ENCODE results near the gene PPP2R5C.

PPP2R5C gene

GRCh38 chr14:101758913-101759593 is 2.5 kb upstream of the PPP2R5C start:
- TF ChIP-seq, protein P1, sequence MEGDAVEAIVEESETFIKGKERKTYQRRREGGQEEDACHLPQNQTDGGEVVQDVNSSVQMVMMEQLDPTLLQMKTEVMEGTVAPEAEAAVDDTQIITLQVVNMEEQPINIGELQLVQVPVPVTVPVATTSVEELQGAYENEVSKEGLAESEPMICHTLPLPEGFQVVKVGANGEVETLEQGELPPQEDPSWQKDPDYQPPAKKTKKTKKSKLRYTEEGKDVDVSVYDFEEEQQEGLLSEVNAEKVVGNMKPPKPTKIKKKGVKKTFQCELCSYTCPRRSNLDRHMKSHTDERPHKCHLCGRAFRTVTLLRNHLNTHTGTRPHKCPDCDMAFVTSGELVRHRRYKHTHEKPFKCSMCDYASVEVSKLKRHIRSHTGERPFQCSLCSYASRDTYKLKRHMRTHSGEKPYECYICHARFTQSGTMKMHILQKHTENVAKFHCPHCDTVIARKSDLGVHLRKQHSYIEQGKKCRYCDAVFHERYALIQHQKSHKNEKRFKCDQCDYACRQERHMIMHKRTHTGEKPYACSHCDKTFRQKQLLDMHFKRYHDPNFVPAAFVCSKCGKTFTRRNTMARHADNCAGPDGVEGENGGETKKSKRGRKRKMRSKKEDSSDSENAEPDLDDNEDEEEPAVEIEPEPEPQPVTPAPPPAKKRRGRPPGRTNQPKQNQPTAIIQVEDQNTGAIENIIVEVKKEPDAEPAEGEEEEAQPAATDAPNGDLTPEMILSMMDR (conservative IDR thresholded peaks at IDR 0.05; ENCODE audit: low read depth, low read length) = no peak
- Histone ChIP-seq H3K4me3 (IDR thresholded peaks at IDR 0.05; ENCODE audit: insufficient read depth, low read depth, low read length) (no peak overlapping the region), H3K4me2 (no peak overlapping the region), H4K20me1 (ENCODE audit: insufficient read depth) (no peaks in the 10 kb centered on the region), H3K9ac (no peak overlapping the region), H3K36me3 (ENCODE audit: insufficient read depth) (no peaks in the 10 kb centered on the region), H3K27me3 (ENCODE audit: insufficient read depth, low read depth) (no peaks in the 10 kb centered on the region), H3K79me2 (ENCODE audit: insufficient read depth, low read depth) (no peaks in the 10 kb centered on the region), H3K4me1 (ENCODE audit: low read depth, poor library complexity, severe bottlenecking) (peaks cover 18% of the 10 kb centered on the region), H3K27ac (no peak overlapping the region), H2AFZ (ENCODE audit: low read depth) (no peak overlapping the region)

- Histone ChIP-seq H3K27ac (no peak overlapping the region), H3K4me3 (IDR thresholded peaks at IDR 0.05; ENCODE audit: insufficient read depth, low read depth, low read length) (no peak overlapping the region), H3K4me2 (peak overlapping the region; percentile 33; the same call in 1 of the 2 replicates)
Observed at GRCh38 chr14:101760138-101761011, 1.1 kb upstream of the PPP2R5C start.

GRCh38 chr14:101761881-101762529 is 496 bp downstream of the PPP2R5C start:
- TF ChIP-seq, protein P1 (conservative IDR thresholded peaks at IDR 0.05; ENCODE audit: low read depth, low read length) = no peak
- Histone ChIP-seq H3K79me2 (ENCODE audit: insufficient read depth, low read depth) (no peaks in the 10 kb centered on the region), H3K27me3 (ENCODE audit: insufficient read depth, low read depth) (no peaks in the 10 kb centered on the region), H3K36me3 (ENCODE audit: insufficient read depth) (no peaks in the 10 kb centered on the region; the same call in 1 of the 2 replicates), H3K4me2 (peak overlapping the region; percentile 90), H3K9ac (peak overlapping the region; percentile 51; the same call in 1 of the 2 replicates), H3K4me3 (IDR thresholded peaks at IDR 0.05; ENCODE audit: insufficient read depth, low read depth, low read length) (no peak overlapping the region), H2AFZ (ENCODE audit: low read depth) (peak overlapping the region; percentile 76), H4K20me1 (ENCODE audit: insufficient read depth) (no peaks in the 10 kb centered on the region), H3K27ac (peak overlapping the region; percentile 22; the same call in 1 of the 2 replicates), H3K4me1 (ENCODE audit: low read depth, poor library complexity, severe bottlenecking) (peaks cover 21% of the 10 kb centered on the region)

More at GRCh38 chr14:101760138-101761011, 1.1 kb upstream of the PPP2R5C start:
- no peak overlapping the region for H3K9ac ChIP-seq
- no peaks in the 10 kb centered on the region for H3K79me2 ChIP-seq (ENCODE audit: insufficient read depth, low read depth)
- H4K20me1 ChIP-seq (ENCODE audit: insufficient read depth) = no peaks in the 10 kb centered on the region
- peaks cover 21% of the 10 kb centered on the region for H3K4me1 ChIP-seq (ENCODE audit: low read depth, poor library complexity, severe bottlenecking)
- peak overlapping the region; percentile 19; the same call in 1 of the 2 replicates for H2AFZ ChIP-seq (ENCODE audit: low read depth)
- TF ChIP-seq, protein P1 (conservative IDR thresholded peaks at IDR 0.05; ENCODE audit: low read depth, low read length) = no peak
- H3K27me3 ChIP-seq (ENCODE audit: insufficient read depth, low read depth) = no peaks in the 10 kb centered on the region
- H3K36me3 ChIP-seq (ENCODE audit: insufficient read depth) = no peaks in the 10 kb centered on the region; the same call in 1 of the 2 replicates

DNA sequence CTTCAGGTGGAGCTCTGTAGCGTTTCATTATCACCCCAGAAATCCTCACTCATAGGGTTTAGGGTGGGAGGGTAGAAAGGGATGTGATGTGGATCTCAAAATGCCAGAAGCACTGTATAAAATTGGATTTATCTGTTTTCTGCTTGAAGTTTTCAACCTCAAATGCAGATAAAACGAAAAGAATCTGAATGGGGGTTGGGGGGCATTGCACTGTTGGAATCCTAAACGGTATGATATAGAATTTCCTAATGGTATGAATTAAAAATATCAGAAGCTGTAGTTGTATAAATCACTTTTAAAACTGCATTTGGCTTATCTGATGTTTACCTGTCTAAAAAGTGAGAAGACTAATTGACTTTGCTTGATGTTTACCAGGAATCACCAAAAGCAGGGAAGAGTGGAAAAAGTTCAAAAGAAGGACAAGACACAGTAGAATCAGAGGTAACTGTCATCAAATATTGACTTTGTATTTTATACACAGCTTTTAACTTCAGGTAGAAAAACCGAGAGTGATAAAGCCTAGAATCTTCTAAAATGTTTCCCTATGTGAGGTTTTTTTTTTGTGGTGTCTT is 1.1 kb downstream of the PPP2R5C start:
- no peaks in the 10 kb centered on the region for H3K79me2 ChIP-seq (ENCODE audit: insufficient read depth, low read depth)
- H3K27me3 ChIP-seq (ENCODE audit: insufficient read depth, low read depth) = no peaks in the 10 kb centered on the region
- H3K4me3 ChIP-seq (IDR thresholded peaks at IDR 0.05; ENCODE audit: insufficient read depth, low read depth, low read length) = no peak overlapping the region
- no peaks in the 10 kb centered on the region for H4K20me1 ChIP-seq (ENCODE audit: insufficient read depth)
- H3K4me2 ChIP-seq = peak overlapping the region; percentile 90
- H3K36me3 ChIP-seq (ENCODE audit: insufficient read depth) = no peaks in the 10 kb centered on the region; the same call in 1 of the 2 replicates
- TF ChIP-seq, protein P1 (conservative IDR thresholded peaks at IDR 0.05; ENCODE audit: low read depth, low read length) = no peak
- peak overlapping the region; percentile 76; the same call in 1 of the 2 replicates for H2AFZ ChIP-seq (ENCODE audit: low read depth)
- peaks cover 21% of the 10 kb centered on the region for H3K4me1 ChIP-seq (ENCODE audit: low read depth, poor library complexity, severe bottlenecking)
- peak overlapping the region; percentile 51; the same call in 1 of the 2 replicates for H3K9ac ChIP-seq
- no peak overlapping the region; the same call in 1 of the 2 replicates for H3K27ac ChIP-seq
